Measurements from ENCODE around the gene ATXN1L. TPM values are rescaled to one million over a fixed set of nuclear protein-coding genes. Genes with fewer than 3 reads are reported as not detected.
"Not testable (repeated sequence)": the region's sequence is repeated elsewhere in the genome, so short reads cannot be mapped to it uniquely, and the experiment has no call there.

ATXN1L gene
- total and polyA plus RNA-seq, 9 donors: 12.5 to 29.5 (median 26.0) TPM

DNA sequence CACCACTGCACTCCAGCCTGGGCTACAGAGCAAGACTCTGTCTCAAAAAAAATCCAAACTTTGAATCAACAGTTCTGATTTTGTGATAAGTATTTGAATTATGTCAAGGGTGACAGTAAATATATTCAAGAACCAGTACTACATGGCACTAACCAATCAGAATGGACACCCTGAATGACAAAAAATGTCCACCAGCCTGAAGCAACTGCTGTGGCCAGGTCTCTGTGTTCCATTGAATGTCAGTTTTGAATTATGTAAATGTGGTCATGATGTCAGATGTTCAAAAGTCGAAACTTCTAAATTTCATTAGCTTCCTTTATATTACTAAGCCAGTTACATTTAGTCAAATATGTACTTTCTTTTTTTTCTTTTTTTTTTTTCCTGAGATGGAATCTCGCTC, 15.4 kb upstream of the ATXN1L start:
- no peak for TF ChIP-seq POLR2A (IDR thresholded peaks at IDR 0.05)
- Histone ChIP-seq H3K4me3 (no peak overlapping the region), H3K27ac (no peak overlapping the region), H3K4me1 (ENCODE audit: insufficient read depth) (no peaks in the 10 kb centered on the region), H3K27me3 (no peaks in the 10 kb centered on the region), H3K9me3 (no peaks in the 10 kb centered on the region), H3K36me3 (no peaks in the 10 kb centered on the region)
- 83 to 93% (median 86%) methylated on average over 2 of the region's 2 CpGs for WGBS, 3 donors
- intact Hi-C loops (cut with DNase I): no loop called here
- no peak for DNase-seq

DNA sequence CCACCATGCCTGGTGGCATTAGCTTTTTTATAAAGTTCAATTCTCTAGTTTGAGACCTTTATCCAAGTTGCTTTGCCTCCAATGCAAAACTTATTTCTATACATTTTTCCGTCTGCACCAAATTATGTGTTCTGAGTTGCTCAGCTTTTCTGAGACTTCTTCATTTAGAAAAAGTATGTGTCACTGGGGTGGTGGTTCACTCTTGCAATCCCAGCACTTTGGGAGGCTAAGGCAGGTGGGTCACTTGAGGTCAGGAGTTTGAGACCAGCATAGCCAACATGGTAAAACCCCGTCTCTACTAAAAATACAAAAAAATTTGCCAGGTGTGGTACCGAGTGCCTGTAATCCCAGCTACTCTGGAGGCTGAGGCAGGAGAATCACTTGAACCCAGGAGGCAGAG, 14.1 kb upstream of the ATXN1L start:
- H3K36me3 ChIP-seq; intact Hi-C loops (cut with DNase I); H3K9me3 ChIP-seq; DNase-seq; H3K27me3 ChIP-seq; H3K4me1 ChIP-seq (ENCODE audit: insufficient read depth); H3K4me3 ChIP-seq; H3K27ac ChIP-seq: not testable (repeated sequence)
- 83 to 94% (median 88%) methylated on average over 3 of the region's 3 CpGs for whole genome bisulfite sequencing, 3 donors

DNA sequence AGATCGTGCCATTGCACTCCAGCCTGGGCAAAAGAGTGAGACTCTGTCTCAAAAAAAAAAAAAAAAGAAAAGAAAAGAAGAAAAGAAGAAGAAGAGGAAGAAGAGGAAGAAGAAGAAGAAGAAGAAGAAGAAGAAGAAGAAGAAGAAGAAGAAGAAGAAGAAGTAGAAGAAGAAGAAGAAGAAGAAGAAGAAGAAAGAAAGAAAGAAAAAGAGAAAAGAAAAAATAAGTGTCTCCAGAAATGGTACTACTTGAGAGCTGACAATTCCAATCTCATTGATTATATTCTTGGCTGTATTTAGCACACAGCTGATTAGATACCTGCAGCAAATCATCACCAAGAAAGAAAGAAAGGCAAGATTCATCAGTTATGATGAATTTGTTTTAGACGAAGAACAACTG, 13.7 kb upstream of the ATXN1L start:
- H3K9me3 ChIP-seq; H3K36me3 ChIP-seq; H3K27ac ChIP-seq; intact Hi-C loops (cut with DNase I); H3K27me3 ChIP-seq; DNase-seq; H3K4me1 ChIP-seq (ENCODE audit: insufficient read depth); H3K4me3 ChIP-seq: not testable (repeated sequence)
- WGBS, 3 donors: 86 to 89% (median 88%) methylated on average over 2 of the region's 2 CpGs

DNA sequence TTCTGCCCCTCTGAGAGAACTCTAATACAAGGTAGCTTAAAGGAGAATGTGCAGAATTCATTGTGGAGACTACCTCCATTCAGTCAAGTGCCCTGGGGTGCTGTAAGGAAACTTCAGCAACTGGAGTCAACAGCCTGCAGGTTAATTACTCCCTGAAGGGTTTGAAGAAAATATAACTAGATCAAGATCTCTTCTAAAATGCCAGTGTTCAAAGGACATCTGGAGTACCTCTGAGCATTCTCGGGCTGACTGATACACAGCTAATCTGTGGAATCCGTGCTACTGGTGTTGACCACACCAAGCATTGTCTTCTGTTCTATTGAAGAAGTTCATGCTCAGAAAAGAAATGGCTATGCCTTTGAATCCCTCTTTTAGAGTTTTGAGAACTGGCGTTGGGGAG, 11.5 kb upstream of the ATXN1L start:
- no peak for DNase-seq
- no peaks in the 10 kb centered on the region for H3K9me3 ChIP-seq
- TF ChIP-seq, protein P1, sequence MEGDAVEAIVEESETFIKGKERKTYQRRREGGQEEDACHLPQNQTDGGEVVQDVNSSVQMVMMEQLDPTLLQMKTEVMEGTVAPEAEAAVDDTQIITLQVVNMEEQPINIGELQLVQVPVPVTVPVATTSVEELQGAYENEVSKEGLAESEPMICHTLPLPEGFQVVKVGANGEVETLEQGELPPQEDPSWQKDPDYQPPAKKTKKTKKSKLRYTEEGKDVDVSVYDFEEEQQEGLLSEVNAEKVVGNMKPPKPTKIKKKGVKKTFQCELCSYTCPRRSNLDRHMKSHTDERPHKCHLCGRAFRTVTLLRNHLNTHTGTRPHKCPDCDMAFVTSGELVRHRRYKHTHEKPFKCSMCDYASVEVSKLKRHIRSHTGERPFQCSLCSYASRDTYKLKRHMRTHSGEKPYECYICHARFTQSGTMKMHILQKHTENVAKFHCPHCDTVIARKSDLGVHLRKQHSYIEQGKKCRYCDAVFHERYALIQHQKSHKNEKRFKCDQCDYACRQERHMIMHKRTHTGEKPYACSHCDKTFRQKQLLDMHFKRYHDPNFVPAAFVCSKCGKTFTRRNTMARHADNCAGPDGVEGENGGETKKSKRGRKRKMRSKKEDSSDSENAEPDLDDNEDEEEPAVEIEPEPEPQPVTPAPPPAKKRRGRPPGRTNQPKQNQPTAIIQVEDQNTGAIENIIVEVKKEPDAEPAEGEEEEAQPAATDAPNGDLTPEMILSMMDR (IDR thresholded peaks at IDR 0.05): no peak
- H3K4me3 ChIP-seq: no peak overlapping the region
- no peaks in the 10 kb centered on the region for H3K4me1 ChIP-seq (ENCODE audit: insufficient read depth)
- H3K36me3 ChIP-seq: no peaks in the 10 kb centered on the region
- no peaks in the 10 kb centered on the region for H3K27me3 ChIP-seq
- intact Hi-C loops (cut with DNase I): no loop called here
- H3K27ac ChIP-seq: no peak overlapping the region
- WGBS, 3 donors: 79 to 87% (median 85%) methylated on average over 3 of the region's 3 CpGs

DNA sequence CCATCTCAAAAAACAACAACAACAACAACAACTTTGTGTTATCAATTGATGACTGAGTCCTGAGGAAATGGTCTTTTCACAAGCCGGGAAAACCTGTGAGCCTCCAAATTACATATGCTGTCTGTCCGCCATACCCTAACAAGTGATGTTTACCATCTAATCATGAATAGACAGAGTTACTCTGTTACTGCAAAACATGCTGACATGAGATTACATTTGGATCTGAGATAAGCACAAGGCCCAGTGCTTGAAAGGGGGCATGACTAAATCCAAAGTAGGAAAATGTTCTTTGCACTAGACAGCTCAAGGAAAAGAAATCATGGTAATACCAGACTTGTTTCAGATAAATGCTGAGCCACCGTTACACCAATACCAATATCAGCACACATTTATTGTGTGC, 8.6 kb upstream of the ATXN1L start:
- H3K27ac ChIP-seq: no peak overlapping the region
- intact Hi-C loops (cut with DNase I): loop anchor here in 1 of 4 donors (1.0 kb wide), 1 partner anchor 21 kb away; no protein-coding TSS in a partner anchor
- no peak overlapping the region for H3K4me3 ChIP-seq
- H3K9me3 ChIP-seq: no peaks in the 10 kb centered on the region
- TF ChIP-seq EP300 (IDR thresholded peaks at IDR 0.05): no peak
- TF ChIP-seq, protein P1 (IDR thresholded peaks at IDR 0.05): no peak
- no peak for TF ChIP-seq POLR2A (IDR thresholded peaks at IDR 0.05)
- 83 to 92% (median 86%) methylated on average over 3 of the region's 3 CpGs for WGBS, 3 donors
- no peaks in the 10 kb centered on the region for H3K4me1 ChIP-seq (ENCODE audit: insufficient read depth)
- H3K36me3 ChIP-seq: no peaks in the 10 kb centered on the region
- no peaks in the 10 kb centered on the region for H3K27me3 ChIP-seq
- no peak for DNase-seq

DNA sequence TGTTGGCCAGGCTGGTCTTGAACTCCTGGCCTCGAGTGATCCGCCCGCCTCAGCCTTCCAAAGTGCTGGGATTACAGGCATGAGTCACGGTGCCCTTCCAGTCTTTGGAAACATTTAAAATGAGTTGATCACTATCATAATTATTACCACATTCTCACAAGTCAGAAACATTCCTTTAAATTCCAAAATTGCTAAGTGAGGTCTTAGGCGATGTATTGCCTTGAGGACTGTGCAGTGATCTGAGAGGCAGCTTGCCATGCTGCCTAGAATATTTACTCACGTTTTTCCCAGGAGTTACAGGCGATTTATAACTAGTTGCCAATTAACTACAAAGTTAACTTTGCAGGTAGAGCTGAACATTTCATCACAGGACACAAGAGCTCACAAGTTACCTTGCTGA, 5.7 kb upstream of the ATXN1L start:
- H3K4me3 ChIP-seq: no peak overlapping the region
- no peak for DNase-seq
- no peaks in the 10 kb centered on the region for H3K36me3 ChIP-seq
- no peaks in the 10 kb centered on the region for H3K27me3 ChIP-seq
- no peaks in the 10 kb centered on the region for H3K4me1 ChIP-seq (ENCODE audit: insufficient read depth)
- TF ChIP-seq, protein P1 (IDR thresholded peaks at IDR 0.05): no peak
- TF ChIP-seq EP300 (IDR thresholded peaks at IDR 0.05): no peak
- no peak for TF ChIP-seq POLR2A (IDR thresholded peaks at IDR 0.05)
- 65 to 68% (median 67%) methylated on average over 7 of the region's 7 CpGs for WGBS, 3 donors
- no peak overlapping the region for H3K27ac ChIP-seq
- intact Hi-C loops (cut with DNase I): no loop called here
- no peaks in the 10 kb centered on the region for H3K9me3 ChIP-seq
